NB4 (cell line): ENCODE results near the gene CTBP2.
A peak's percentile ranks its signal among the peaks of the same experiment; 100 is the strongest.

Experiments used
- DNase-seq: peaks from one replicate; pipeline ENCODE4 v3.0.0; 2010; ENCODE audit warnings: low read depth
- H3K4me3 ChIP-seq: one replicate; pipeline ENCODE4 v1.5.1; 2011; ENCODE audit warnings: mild to moderate bottlenecking, low read depth, low read length, moderate library complexity
- MYC ChIP-seq: IDR thresholded peaks from 2 replicates; pipeline ENCODE4 v1.6.1; 2011; ENCODE audit warnings: low read depth, low read length
- POLR2A ChIP-seq: IDR thresholded peaks from 2 replicates; pipeline ENCODE4 v1.6.1; 2011; ENCODE audit warnings: mild to moderate bottlenecking; ENCODE audit not compliant: insufficient read length; ENCODE audit errors: extremely low read depth
- TF ChIP-seq, protein P1 (sequence below): IDR thresholded peaks from 2 replicates; pipeline ENCODE4 v1.6.1; 2011; ENCODE audit warnings: low read depth, low read length
- TF ChIP-seq, protein P2 (sequence below): IDR thresholded peaks from one replicate; pipeline ENCODE4 v1.5.1; 2012; ENCODE audit warnings: low read depth, low read length

The CTBP2 gene

DNA sequence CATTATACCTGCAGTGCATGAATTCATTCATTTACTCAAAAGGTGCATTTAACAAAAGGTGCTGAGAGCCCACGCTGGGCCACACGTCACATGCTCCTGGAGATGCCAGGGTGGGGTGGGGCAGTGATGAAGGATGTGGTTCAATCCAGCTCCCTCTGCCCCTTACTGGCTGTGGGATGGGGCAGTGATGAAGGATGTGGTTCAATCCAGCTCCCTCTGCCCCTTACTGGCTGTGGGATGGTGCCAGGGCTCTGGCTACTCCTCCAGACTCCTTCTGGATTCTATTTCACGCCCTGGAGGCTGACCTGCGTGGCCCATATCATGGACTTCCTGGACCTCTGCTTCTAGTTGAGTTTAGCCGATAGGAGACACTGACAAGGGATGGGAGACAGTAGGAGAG, 44.0 kb upstream of the CTBP2 start:
- DNase-seq: no peak
- H3K4me3 ChIP-seq: no peak overlapping the region
- TF ChIP-seq MYC: no peak
- TF ChIP-seq, protein P1, sequence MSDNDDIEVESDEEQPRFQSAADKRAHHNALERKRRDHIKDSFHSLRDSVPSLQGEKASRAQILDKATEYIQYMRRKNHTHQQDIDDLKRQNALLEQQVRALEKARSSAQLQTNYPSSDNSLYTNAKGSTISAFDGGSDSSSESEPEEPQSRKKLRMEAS: no peak
- no peak for TF ChIP-seq POLR2A
- TF ChIP-seq, protein P2, sequence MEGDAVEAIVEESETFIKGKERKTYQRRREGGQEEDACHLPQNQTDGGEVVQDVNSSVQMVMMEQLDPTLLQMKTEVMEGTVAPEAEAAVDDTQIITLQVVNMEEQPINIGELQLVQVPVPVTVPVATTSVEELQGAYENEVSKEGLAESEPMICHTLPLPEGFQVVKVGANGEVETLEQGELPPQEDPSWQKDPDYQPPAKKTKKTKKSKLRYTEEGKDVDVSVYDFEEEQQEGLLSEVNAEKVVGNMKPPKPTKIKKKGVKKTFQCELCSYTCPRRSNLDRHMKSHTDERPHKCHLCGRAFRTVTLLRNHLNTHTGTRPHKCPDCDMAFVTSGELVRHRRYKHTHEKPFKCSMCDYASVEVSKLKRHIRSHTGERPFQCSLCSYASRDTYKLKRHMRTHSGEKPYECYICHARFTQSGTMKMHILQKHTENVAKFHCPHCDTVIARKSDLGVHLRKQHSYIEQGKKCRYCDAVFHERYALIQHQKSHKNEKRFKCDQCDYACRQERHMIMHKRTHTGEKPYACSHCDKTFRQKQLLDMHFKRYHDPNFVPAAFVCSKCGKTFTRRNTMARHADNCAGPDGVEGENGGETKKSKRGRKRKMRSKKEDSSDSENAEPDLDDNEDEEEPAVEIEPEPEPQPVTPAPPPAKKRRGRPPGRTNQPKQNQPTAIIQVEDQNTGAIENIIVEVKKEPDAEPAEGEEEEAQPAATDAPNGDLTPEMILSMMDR: no peak

DNA sequence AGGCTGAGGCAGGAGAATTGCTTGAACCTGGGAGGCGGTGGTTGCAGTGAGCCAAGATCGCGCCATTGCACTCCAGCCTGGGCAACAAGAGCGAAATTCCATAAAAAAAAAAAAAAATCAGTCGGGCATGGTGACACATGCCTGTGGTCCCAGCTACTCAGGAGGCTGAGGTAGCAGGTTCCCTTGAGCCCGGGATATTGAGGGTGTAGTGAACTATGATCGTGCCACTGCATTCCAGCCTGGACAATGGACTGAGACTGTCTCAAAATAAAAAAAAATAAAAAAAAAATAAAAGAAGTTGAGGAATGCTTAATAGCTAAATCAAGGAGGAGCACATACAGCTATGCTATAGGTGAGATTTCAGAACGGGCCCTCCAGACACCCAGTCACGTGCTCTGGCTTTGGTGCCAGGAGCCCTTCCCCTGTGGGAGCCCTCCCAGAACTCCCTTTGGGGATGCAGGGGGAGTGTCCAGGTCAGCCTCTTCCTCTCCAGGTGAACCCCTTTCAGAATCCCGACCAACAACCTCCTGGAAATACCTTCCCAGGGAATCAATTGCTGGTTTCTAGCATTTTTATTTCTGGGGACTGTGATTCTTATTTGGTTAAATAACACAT, 42.9 kb upstream of the CTBP2 start:
- TF ChIP-seq, protein P2: no peak
- TF ChIP-seq MYC: no peak
- no peak for TF ChIP-seq POLR2A
- TF ChIP-seq, protein P1: no peak
- no peak overlapping the region for H3K4me3 ChIP-seq
- DNase-seq: no peak

DNA sequence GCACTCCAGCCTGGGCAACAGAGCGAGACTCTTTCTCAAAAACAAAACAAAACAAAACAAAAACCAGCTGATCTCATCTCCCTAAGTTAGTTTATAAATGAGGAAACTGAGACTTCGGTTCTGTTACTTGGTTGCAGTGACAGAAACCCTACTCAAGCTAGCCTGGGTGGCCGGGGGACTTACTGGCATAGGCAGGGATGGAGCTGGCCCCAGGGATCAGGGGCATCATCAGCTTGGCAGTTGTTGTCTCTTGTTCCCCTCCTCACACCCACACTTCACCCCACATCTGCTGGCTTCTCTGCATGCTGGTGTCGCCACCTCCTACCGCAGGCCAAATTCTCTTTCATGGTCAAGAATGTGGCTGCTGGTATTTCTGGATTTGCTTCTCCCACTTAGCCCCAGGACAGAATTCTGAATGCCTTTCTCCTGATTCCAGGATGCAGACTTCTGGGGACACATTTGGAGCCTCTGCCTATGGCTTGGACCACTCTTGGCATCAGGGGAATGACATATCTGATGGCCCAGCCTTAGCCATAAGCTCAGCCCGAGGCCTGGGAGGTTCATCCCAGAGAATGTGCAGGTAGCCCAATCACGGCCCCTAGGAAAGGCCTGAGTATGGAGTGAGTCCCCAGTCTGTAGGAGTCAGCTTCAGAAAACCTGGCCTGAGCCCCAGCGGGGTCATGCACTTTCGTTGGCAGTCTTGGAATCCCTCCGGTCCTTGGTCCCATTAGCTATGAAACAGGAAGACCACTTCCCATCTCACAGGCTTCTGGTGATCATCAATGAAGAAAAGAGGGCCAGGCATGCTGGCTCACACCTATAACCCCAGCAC, 41.6 kb upstream of the CTBP2 start:
- no peak for DNase-seq

DNA sequence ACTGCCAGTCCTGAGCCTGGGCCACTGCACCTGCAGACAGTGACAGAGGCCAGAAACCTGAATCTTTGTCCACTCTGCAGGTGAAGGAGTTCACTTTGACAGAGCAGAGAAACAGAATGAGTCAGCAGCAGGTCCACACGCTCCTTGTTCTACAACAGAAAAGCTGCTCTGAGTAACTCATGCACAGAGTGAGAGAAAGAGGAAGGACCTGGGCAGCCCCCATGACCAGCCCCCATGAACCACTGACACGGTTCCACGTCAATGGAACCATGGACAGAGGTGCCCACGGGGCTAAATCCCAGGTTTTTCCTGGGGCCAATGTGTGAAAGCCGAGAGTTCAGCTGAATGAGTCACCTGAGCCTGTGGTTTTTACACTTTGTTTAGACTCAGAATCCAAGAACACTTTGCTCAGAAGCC, 40.8 kb upstream of the CTBP2 start:
- peak; percentile 23 for DNase-seq
- TF ChIP-seq MYC (no peak), POLR2A (no peak)
- TF ChIP-seq, protein P1: no peak
- TF ChIP-seq, protein P2: no peak
- no peak overlapping the region for H3K4me3 ChIP-seq

More for the DNA sequence above, 41.6 kb upstream of the CTBP2 start:
- no peak overlapping the region for H3K4me3 ChIP-seq
- TF ChIP-seq, protein P1: no peak
- TF ChIP-seq, protein P2: no peak
- TF ChIP-seq POLR2A: no peak
- TF ChIP-seq MYC: no peak

DNA sequence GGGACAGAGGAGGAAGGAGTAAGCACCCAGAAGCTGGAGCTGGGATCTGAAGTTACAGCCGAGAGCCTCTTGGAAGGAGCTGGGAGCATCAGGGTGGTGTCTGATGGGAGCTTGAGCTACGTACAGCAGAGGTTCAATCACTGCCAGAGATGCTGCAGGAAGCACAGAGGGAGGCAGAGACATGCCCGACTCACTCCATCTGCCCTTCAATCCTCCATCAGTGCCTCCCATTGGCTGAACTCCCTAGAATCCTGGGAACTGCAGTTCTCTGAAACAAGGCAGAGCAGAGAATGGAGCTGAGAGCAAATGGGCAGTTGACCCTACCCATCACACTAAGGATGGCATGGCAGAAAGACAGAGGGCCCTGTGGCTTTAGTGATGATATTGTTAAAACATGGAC, 40.0 kb upstream of the CTBP2 start:
- H3K4me3 ChIP-seq: no peak overlapping the region
- TF ChIP-seq, protein P1: no peak
- TF ChIP-seq MYC (no peak), POLR2A (no peak)
- TF ChIP-seq, protein P2: no peak
- DNase-seq: no peak
